Ovary (tissue), 3 donors: Measurements from ENCODE around the gene RAB7A.

Experiments used
- EP300 ChIP-seq: sonication (generic); formaldehyde crosslinking; IDR thresholded peaks from one replicate; pipeline ENCODE4 v1.6.1; 2017; ENCODE audit warnings: antibody characterized with exemption
- POLR2A ChIP-seq: fragments of 450-650 bp; IDR thresholded peaks from one replicate; pipeline ENCODE4 v1.6.1; 2017; ENCODE audit warnings: antibody characterized with exemption, mild to moderate bottlenecking, moderate library complexity
- TF ChIP-seq, protein P1 (sequence below), 3 donors: fragments of 450-650 bp in 2 of 3; fragments of 200-600 bp in 1 of 3; IDR thresholded peaks; one replicate each; pipeline versions ENCODE4 v1.5.1 to v1.8.0; 2016 to 2022; ENCODE audit warnings: antibody characterized with exemption in 3 of 3, mild to moderate bottlenecking in 1 of 3
- donor health status: DM: no; HTN: no; CAD: no.

DNA sequence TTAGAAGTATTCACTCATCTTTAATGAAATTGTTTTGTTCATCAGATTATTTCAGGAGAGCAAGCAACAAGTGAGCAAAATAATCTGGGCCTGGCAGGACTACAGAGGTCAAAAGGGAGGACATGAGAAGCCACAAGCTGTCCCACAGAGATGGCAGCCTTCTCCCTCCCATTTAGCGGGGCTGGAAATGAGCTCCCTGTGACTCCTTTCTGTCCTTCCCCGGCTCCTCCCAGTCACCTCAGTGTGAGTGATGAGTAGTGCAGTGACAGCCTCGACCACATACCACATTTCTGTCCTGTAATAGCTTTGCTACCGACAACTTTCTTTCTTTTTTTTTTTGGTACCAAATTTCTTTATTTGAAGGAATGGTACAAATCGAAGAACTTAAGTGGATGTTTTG is 38.0 kb downstream of the RAB7A start:
- TF ChIP-seq, protein P1, sequence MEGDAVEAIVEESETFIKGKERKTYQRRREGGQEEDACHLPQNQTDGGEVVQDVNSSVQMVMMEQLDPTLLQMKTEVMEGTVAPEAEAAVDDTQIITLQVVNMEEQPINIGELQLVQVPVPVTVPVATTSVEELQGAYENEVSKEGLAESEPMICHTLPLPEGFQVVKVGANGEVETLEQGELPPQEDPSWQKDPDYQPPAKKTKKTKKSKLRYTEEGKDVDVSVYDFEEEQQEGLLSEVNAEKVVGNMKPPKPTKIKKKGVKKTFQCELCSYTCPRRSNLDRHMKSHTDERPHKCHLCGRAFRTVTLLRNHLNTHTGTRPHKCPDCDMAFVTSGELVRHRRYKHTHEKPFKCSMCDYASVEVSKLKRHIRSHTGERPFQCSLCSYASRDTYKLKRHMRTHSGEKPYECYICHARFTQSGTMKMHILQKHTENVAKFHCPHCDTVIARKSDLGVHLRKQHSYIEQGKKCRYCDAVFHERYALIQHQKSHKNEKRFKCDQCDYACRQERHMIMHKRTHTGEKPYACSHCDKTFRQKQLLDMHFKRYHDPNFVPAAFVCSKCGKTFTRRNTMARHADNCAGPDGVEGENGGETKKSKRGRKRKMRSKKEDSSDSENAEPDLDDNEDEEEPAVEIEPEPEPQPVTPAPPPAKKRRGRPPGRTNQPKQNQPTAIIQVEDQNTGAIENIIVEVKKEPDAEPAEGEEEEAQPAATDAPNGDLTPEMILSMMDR (IDR thresholded peaks at IDR 0.05) = no peak
- TF ChIP-seq POLR2A (no peak), EP300 (no peak)
